Stimulated activated CD8-positive, alpha-beta memory T cell treated with anti-CD3 and anti-CD28 coated beads, Interleukin-15, amount 100 ng/mL, for 24 hours (primary cell): ENCODE measurements around the gene CASKIN2.

Experiments
- DNase-seq: peaks from one replicate; pipeline ENCODE4 v3.0.0-alpha.2; 2020; ENCODE audit warnings: low read depth

Gene CASKIN2, protein sequence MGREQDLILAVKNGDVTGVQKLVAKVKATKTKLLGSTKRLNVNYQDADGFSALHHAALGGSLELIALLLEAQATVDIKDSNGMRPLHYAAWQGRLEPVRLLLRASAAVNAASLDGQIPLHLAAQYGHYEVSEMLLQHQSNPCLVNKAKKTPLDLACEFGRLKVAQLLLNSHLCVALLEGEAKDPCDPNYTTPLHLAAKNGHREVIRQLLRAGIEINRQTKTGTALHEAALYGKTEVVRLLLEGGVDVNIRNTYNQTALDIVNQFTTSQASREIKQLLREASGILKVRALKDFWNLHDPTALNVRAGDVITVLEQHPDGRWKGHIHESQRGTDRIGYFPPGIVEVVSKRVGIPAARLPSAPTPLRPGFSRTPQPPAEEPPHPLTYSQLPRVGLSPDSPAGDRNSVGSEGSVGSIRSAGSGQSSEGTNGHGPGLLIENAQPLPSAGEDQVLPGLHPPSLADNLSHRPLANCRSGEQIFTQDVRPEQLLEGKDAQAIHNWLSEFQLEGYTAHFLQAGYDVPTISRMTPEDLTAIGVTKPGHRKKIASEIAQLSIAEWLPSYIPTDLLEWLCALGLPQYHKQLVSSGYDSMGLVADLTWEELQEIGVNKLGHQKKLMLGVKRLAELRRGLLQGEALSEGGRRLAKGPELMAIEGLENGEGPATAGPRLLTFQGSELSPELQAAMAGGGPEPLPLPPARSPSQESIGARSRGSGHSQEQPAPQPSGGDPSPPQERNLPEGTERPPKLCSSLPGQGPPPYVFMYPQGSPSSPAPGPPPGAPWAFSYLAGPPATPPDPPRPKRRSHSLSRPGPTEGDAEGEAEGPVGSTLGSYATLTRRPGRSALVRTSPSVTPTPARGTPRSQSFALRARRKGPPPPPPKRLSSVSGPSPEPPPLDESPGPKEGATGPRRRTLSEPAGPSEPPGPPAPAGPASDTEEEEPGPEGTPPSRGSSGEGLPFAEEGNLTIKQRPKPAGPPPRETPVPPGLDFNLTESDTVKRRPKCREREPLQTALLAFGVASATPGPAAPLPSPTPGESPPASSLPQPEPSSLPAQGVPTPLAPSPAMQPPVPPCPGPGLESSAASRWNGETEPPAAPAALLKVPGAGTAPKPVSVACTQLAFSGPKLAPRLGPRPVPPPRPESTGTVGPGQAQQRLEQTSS (N-terminal part only)

DNA sequence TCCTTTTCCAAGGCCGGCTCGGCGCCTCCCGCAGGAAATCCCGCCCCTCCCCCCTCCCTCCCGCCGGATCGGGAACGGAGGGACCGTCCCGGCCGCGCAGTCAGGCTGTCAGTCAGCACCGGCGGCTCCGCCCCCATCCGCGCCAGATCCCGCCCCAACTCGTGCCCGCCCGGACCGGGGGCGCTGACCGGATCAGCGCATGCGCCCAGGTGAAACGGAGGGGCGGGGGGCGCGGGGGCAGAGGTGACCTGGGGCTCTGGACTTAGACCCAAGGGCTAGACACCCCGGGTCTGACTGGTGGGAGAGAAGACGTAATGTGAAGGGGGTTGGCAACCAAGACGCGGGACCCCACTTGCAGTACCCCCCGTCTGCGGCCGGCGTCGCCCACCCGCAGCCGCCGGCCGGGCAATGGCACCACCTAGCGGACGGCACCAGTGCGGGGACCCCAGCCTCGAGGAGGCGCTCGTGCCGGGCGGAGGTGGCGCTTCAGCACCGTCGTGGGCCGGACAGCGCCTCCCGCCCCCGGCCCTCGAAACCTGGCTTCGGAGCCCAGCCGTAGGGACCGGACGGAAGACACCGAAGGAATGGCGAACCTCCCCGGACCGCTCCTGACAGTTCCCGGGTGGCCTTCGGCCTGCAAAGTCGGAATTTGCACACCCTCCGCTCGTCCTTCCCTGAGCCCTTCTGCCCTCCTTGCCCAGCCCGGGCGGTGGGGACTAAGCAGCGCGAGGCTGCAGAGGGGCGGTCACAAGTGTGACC is at the start of gene CASKIN2:
Gene CASKIN2 (minus strand): TSS at position 42 of the 759 bp plus-strand sequence. CDS start 1,733 bp downstream, outside the sequence.
- DNase-seq: peak; percentile 73

DNA sequence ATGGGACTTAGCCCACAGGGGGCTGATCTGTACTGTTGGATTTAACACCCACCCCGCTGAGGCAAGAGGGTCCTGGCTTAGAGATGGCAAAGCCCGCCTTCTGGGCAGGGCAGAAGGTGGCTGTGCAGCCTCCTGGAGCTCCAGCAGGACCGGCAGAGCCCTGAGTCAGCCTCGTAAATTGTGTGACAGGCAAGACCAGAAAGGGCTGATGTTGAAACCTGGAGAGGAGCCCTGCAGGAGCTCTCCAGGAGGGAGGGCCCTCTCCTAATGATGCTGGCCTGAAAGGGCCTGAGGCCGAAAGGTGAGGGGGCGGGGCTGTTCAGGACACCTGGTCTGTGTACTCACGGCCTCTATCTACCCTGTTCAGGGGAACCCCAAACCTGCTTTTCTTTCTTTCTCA is 49.7 kb upstream of the CASKIN2 start:
- DNase-seq: no peak

- DNase-seq: no peak
These were observed 48.9 kb upstream of the CASKIN2 start for GRCh38 chr17:75564195-75564594.

DNA sequence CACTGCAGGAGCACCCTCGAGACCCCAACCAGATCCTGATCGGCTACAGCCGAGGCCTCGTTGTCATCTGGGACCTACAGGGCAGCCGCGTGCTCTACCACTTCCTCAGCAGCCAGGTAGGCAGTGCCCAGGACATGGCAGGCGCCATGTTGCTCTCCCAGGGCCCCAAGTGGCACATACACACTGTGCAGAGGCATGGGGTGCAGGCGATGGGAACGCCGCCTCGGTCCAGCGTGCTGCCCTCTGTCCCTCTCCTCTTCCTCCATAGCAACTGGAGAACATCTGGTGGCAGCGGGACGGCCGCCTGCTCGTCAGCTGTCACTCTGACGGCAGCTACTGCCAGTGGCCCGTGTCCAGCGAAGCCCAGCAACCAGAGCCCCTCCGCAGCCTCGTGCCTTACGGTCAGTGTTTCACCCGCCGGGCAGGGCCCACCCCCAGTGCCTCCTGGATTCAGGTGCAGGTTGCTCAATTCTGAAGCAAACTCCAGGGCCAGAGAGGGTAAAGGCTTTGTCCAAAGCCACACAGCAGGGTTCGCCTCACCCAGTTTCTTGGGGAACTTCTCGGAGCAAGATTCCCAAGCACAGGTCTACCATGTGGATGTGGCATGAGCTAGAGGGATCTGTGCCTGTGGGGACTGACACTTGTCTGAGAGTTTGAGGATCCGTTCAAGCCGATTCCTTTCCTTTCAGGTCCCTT is 47.9 kb upstream of the CASKIN2 start:
- no peak for DNase-seq

GRCh38 chr17:75561927-75562603 is 46.7 kb upstream of the CASKIN2 start:
- no peak for DNase-seq

DNA sequence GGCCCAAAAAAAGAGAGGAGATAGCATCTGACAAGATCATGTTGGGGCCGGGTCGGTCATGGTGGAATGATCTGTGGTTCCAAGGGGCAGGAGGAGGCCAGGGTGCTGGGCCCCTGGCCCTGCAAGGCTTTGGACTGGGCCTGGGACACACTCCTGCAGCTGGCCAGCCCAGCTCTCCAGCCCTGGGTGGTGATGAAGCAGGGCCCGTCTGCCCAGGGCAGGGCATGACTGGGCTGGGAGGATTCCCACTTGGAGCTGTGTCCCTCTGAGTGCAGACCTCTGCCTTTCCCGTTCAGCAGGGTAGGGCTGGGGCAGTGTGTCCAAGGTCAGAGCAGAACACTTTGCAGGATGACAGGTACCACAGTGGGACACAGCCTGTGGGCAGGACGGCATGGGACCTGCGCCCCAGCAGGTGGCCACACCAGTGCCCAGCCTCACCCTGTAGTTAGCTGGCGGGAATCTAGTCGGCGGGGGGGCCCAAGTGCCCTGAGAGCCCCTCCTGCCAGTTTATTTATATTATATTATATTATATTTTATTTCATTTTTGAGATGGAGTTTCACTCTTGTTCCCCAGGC is 44.7 kb upstream of the CASKIN2 start:
- DNase-seq: no peak

- no peak for DNase-seq
These were observed 43.6 kb upstream of the CASKIN2 start for GRCh38 chr17:75558666-75559530.

DNA sequence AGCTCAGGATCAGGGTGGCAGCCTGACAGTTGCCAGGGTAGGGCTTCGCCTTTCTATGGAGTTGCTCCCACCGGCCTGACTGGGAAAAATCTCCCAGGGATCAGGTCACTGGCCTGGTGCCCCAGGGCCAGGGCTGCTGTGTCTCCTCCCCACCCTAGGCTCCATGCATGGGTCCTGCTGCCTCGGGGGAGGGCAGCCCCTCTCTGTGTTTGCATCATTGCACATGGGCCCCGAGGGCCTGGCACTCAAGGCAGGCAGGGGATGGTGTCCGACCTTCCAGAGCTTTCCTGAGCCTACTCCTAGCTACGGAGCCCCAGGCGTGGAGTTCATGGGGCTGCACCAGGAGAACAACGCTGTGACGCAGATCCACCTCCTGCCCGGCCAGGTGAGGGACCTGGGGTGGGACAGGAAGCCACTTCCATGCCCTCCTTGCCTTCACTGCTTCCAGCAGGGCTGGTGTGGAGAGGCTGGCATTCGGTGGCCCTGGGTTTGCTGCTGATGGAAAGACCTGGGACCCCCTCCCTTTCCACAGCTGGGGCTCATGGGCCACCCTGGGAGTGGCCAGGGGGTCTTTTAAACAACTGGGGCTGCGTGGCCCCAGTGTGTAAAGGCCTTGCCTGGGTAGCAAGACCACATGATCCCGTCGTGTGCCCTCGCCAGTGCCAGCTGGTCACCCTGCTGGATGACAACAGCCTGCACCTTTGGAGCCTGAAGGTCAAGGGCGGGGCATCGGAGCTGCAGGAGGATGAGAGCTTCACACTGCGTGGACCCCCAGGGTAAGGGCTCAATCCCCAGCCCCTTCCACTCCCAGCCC is 42.7 kb upstream of the CASKIN2 start:
- no peak for DNase-seq

- DNase-seq: no peak
These were observed 41.9 kb upstream of the CASKIN2 start for GRCh38 chr17:75557075-75557851.

GRCh38 chr17:75555679-75556153 is 40.4 kb upstream of the CASKIN2 start:
- no peak for DNase-seq

- DNase-seq: no peak
These were observed 38.2 kb upstream of the CASKIN2 start for GRCh38 chr17:75553295-75554110.

GRCh38 chr17:75552425-75553294 is 37.3 kb upstream of the CASKIN2 start:
- no peak for DNase-seq

DNA sequence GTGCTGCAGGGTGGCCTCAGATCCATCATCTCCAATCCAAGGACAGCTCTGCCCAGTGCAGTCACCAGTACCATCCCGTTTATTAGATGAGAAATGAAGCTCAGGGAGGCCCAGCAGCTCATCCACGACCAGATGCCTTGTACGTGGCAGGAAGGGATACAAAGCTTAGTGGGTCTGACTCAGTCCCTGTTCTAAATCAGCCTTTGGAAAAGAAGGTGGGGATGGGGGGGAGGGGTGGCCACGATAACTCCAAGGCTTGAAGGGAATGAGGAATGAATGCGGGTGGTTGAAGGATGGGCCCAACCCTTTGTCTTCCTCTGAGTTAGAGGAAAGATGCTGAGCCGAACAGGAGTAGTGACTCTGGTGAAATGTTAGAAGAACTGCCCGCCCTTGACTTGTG is 35.9 kb upstream of the CASKIN2 start:
- no peak for DNase-seq

- no peak for DNase-seq
These were observed 34.8 kb upstream of the CASKIN2 start for GRCh38 chr17:75550139-75550465.
